Osteoblast (primary cell): ENCODE data around the gene GJA10. TPM values are rescaled to one million over a fixed set of nuclear protein-coding genes. Genes with fewer than 3 reads are reported as not detected.

Source experiments
- DNase-seq: peaks from one replicate; pipeline ENCODE4 v3.0.0; 2011; ENCODE audit warnings: low spot score, mixed read lengths; ENCODE audit not compliant: insufficient read length; ENCODE audit errors: missing footprints
- H2AFZ ChIP-seq: 2 replicates; pipeline ENCODE4 v1.6.0; 2011; ENCODE audit warnings: mild to moderate bottlenecking, low read length
- H3K27ac ChIP-seq: 2 replicates; pipeline ENCODE4 v1.5.1; 2011; ENCODE audit warnings: mild to moderate bottlenecking, low read depth, low read length, moderate library complexity
- H3K27me3 ChIP-seq: 2 replicates; pipeline ENCODE4 v1.6.0; 2012; ENCODE audit warnings: mild to moderate bottlenecking, control low read depth, inconsistent platforms, low read length, moderate library complexity; ENCODE audit not compliant: insufficient read depth
- H3K36me3 ChIP-seq: 2 replicates; pipeline ENCODE4 v1.5.1; 2011; ENCODE audit warnings: mild to moderate bottlenecking, low read length, control low read depth, moderate library complexity; ENCODE audit not compliant: insufficient read depth
- H3K4me1 ChIP-seq: 2 replicates; pipeline ENCODE4 v1.5.1; 2011; ENCODE audit warnings: mild to moderate bottlenecking, low read length, control low read depth, moderate library complexity; ENCODE audit not compliant: insufficient read depth
- H3K4me2 ChIP-seq: 2 replicates; pipeline ENCODE4 v1.6.0; 2011; ENCODE audit warnings: mild to moderate bottlenecking, low read length; ENCODE audit not compliant: insufficient read depth
- H3K4me3 ChIP-seq: fragments of 200-600 bp; sonication (generic); 3 replicates; pipeline ENCODE4 v1.5.1; 2012; ENCODE audit warnings: mild to moderate bottlenecking, low read length, inconsistent platforms; ENCODE audit not compliant: insufficient read depth
- H3K79me2 ChIP-seq: 2 replicates; pipeline ENCODE4 v1.6.0; 2012; ENCODE audit warnings: mild to moderate bottlenecking, low read length, control low read depth, inconsistent platforms; ENCODE audit not compliant: insufficient read depth
- H3K9me3 ChIP-seq: 2 replicates; pipeline ENCODE4 v1.5.1; 2011; ENCODE audit warnings: low read depth, low read length, control low read depth
- H4K20me1 ChIP-seq: 2 replicates; pipeline ENCODE4 v1.6.0; 2012; ENCODE audit warnings: mild to moderate bottlenecking, low read length, control low read depth; ENCODE audit not compliant: insufficient read depth
- CTCF ChIP-seq: IDR thresholded peaks from 2 replicates; pipeline ENCODE4 v1.5.1; 2011; ENCODE audit warnings: mild to moderate bottlenecking, low read depth, low read length, moderate library complexity; ENCODE audit errors: extremely low read depth
- total RNA-seq: library from RNA; depleted of rRNA; stranded (reverse); fragments of >200 nt; gene quantifications from 2 replicates; pipeline ENCODE4 v1.2.3, GENCODE V29; 2012

GJA10 gene
- total RNA-seq, 1 donor: not detected

DNA sequence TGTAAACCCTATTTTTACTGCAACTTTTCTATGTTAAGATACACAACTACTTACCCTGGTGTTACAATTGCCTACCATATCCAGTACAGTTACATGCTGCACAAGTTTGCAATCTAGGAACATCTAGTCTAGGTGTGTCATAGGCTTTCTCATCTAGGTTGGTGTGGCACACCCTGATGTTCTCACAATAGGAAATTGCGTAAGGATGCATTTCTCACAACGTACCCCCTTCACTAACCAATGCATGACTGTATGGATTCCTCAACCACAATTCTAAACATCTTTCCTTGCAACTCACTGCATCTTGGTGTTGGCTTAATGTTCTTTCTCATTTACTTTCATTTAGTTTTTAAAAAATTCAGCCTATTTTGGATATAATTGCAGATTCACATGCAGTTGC, 31.6 kb downstream of the GJA10 start:
- no peak overlapping the region for H3K27ac ChIP-seq
- no peaks in the 10 kb centered on the region for H3K79me2 ChIP-seq
- no peak for DNase-seq
- peaks cover 7% of the 10 kb centered on the region for H3K27me3 ChIP-seq
- no peaks in the 10 kb centered on the region for H4K20me1 ChIP-seq
- no peak overlapping the region for H3K4me2 ChIP-seq
- no peaks in the 10 kb centered on the region for H3K4me1 ChIP-seq
- no peak for TF ChIP-seq CTCF
- no peaks in the 10 kb centered on the region for H3K36me3 ChIP-seq
- H3K9me3 ChIP-seq: no peaks in the 10 kb centered on the region
- H3K4me3 ChIP-seq: no peak overlapping the region
- no peak overlapping the region for H2AFZ ChIP-seq

DNA sequence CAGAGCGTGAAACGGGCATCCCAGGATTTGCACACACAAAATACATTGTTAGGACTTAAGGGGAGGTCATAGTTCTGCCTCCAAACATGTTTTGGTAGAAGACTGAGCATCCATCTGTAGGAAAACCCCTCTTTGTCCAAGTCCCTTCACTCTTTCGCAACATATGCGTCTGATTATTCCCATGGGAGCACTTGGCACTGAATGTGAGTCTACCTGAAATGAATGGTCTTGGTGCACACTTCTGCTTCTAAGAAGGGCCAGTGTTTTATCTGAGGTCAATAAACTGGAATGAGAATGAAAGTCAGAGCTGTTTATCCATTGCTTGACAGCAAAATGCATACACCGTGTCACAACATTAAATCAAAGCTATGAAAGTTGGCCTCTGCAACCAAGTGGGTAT, 33.0 kb downstream of the GJA10 start:
- DNase-seq: no peak
- Histone ChIP-seq H2AFZ (no peak overlapping the region), H3K79me2 (no peaks in the 10 kb centered on the region), H4K20me1 (no peaks in the 10 kb centered on the region), H3K36me3 (no peaks in the 10 kb centered on the region), H3K27me3 (peaks cover 7% of the 10 kb centered on the region), H3K27ac (no peak overlapping the region), H3K9me3 (no peaks in the 10 kb centered on the region), H3K4me1 (no peaks in the 10 kb centered on the region), H3K4me3 (no peak overlapping the region), H3K4me2 (no peak overlapping the region)
- no peak for TF ChIP-seq CTCF

GRCh38 chr6:89927791-89928550, 33.7 kb downstream of the GJA10 start:
- no peak for DNase-seq
- no peaks in the 10 kb centered on the region for H3K79me2 ChIP-seq
- H3K9me3 ChIP-seq: no peaks in the 10 kb centered on the region
- no peaks in the 10 kb centered on the region for H3K36me3 ChIP-seq
- no peak overlapping the region for H3K27ac ChIP-seq
- H3K4me1 ChIP-seq: no peaks in the 10 kb centered on the region
- peaks cover 7% of the 10 kb centered on the region for H3K27me3 ChIP-seq
- H4K20me1 ChIP-seq: no peaks in the 10 kb centered on the region
- no peak overlapping the region for H2AFZ ChIP-seq
- no peak overlapping the region for H3K4me2 ChIP-seq
- H3K4me3 ChIP-seq: no peak overlapping the region
- no peak for TF ChIP-seq CTCF

DNA sequence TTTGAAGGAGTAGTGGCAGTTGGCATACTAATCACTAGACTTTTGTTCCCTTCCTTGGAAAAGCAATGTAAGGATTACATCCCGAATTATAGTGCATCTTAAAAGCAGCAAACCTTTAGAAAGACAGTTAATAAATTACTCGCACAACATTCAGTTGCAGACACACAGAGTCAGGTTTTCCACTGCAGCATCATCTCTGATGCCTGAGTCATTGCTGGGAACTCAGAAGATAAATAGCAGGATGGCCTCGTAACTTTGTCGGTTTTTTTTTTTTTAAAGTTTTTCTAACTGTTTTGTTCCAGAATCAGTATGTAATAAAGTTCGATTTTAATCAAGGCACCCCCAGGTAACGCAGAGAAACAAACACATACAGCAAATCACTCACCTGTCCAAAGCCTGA, 34.3 kb downstream of the GJA10 start:
- peak; percentile 58 for DNase-seq
- Histone ChIP-seq H3K27me3 (peaks cover 7% of the 10 kb centered on the region), H3K4me3 (no peak overlapping the region), H3K36me3 (no peaks in the 10 kb centered on the region), H3K4me1 (no peaks in the 10 kb centered on the region), H3K79me2 (no peaks in the 10 kb centered on the region), H4K20me1 (no peaks in the 10 kb centered on the region), H3K9me3 (no peaks in the 10 kb centered on the region), H2AFZ (no peak overlapping the region), H3K4me2 (no peak overlapping the region), H3K27ac (no peak overlapping the region)
- TF ChIP-seq CTCF: no peak
